Left lung (tissue), 10 donors: Measurements from ENCODE around the gene GCHFR. TPM values are rescaled to one million over a fixed set of nuclear protein-coding genes. Genes with fewer than 3 reads are reported as not detected.
A peak's percentile ranks its signal among the peaks of the same experiment; 100 is the strongest.

Experiments
- ATAC-seq: fragments of 200-7000 bp; cut with Tn5 transposase; one replicate; pipeline ENCODE4 v1.9.1; 2020; ENCODE audit warnings: moderate library complexity
- DNase-seq, 4 donors: peaks; one replicate each; pipeline ENCODE4 v3.0.0-alpha.2; 2013 to 2020
- H3K27ac ChIP-seq, 2 donors: fragments of 200-600 bp; sonication (generic) in 1 of 2; one replicate each; pipeline versions ENCODE4 v1.5.0 to v1.8.0; 2020 to 2021
- H3K27me3 ChIP-seq, 2 donors: fragments of 200-600 bp; sonication (generic) in 1 of 2; one replicate each; pipeline versions ENCODE4 v1.5.0 to v1.8.0; 2020 to 2021
- H3K36me3 ChIP-seq, 2 donors: fragments of 200-600 bp; sonication (generic) in 1 of 2; one replicate each; pipeline versions ENCODE4 v1.5.0 to v1.8.0; 2020 to 2021
- H3K4me1 ChIP-seq, 2 donors: fragments of 200-600 bp; one replicate each; pipeline ENCODE4 v1.8.0; 2021
- H3K4me3 ChIP-seq, 2 donors: fragments of 200-600 bp; sonication (generic) in 1 of 2; one replicate each; pipeline versions ENCODE4 v1.5.0 to v1.8.0; 2020 to 2021; ENCODE audit warnings: mild to moderate bottlenecking in 1 of 2
- H3K9me3 ChIP-seq, 2 donors: fragments of 200-600 bp; sonication (generic) in 1 of 2; one replicate each; pipeline versions ENCODE4 v1.5.0 to v1.8.0; 2020 to 2021
- CTCF ChIP-seq, 2 donors: fragments of 200-600 bp; sonication (generic) in 1 of 2; IDR thresholded peaks; one replicate each; pipeline versions ENCODE4 v1.5.0 to v1.8.0; 2021; ENCODE audit warnings: antibody characterized with exemption in 2 of 2
- intact Hi-C, 2 donors: fragments of 100-400 bp; cut with DNase I; formaldehyde crosslinking; loops; one replicate each; pipeline versions ENCODE4 v1.11.2 to v1.14.2; 2022
- polyA plus RNA-seq, 6 donors: library from polyadenylated mRNA; unstranded; fragments of 120-200 nt; gene quantifications; one replicate each; pipeline ENCODE4 v1.2.1, GENCODE V29; 2013; ENCODE audit not compliant: insufficient read length in 6 of 6
- total RNA-seq, 2 donors: library from RNA; stranded (reverse); fragmentation: NEBNext Ultra II Directional; extraction: Animal tissue kit (Norgen Biotek cat#: 25700); gene quantifications; one replicate each; pipeline ENCODE4 v1.2.1, GENCODE V29; 2021
- donor health status: DM: no; HTN: yes; CAD: no.
- donor health status: DM: no; HTN: no; CAD: no.

The GCHFR gene
- total and polyA plus RNA-seq, 8 donors: 12.7 to 61.5 (median 16.5) TPM

GRCh38 chr15:40807888-40808461 lies 44.1 kb downstream of the GCHFR start:
- intact Hi-C loops: no loop called here
- DNase-seq: no peak

GRCh38 chr15:40808861-40809450 lies 45.1 kb downstream of the GCHFR start:
- ATAC-seq (no peak), DNase-seq (no peak)
- intact Hi-C loops: no loop called here
- Histone ChIP-seq H3K36me3 (peaks cover 0 to 40% of the 10 kb centered on the region in 2 donors), H3K4me3 (no peak overlapping the region), H3K27me3 (no peaks in the 10 kb centered on the region), H3K4me1 (peaks cover 10 to 38% of the 10 kb centered on the region in 2 donors), H3K27ac (no peak overlapping the region), H3K9me3 (no peaks in the 10 kb centered on the region)
- TF ChIP-seq CTCF (IDR thresholded peaks at IDR 0.05): no peak

More at GRCh38 chr15:40807888-40808461, 44.1 kb downstream of the GCHFR start:
- Histone ChIP-seq H3K27ac (peak overlapping the region in 1 of 2 donors; percentile 94), H3K9me3 (no peaks in the 10 kb centered on the region), H3K36me3 (peaks cover 0 to 30% of the 10 kb centered on the region in 2 donors), H3K4me1 (peaks cover 10 to 38% of the 10 kb centered on the region in 2 donors), H3K4me3 (peak overlapping the region; percentile 71 to 97), H3K27me3 (no peaks in the 10 kb centered on the region)
- no peak for TF ChIP-seq CTCF (IDR thresholded peaks at IDR 0.05)
- ATAC-seq: no peak

- TF ChIP-seq CTCF (IDR thresholded peaks at IDR 0.05): no peak
- Histone ChIP-seq H3K27ac (no peak overlapping the region), H3K4me1 (peaks cover 3 to 11% of the 10 kb centered on the region in 2 donors), H3K4me3 (no peak overlapping the region), H3K9me3 (no peaks in the 10 kb centered on the region), H3K36me3 (peaks cover 0 to 52% of the 10 kb centered on the region in 2 donors), H3K27me3 (no peaks in the 10 kb centered on the region)
- intact Hi-C loops: no loop called here
- DNase-seq (no peak), ATAC-seq (no peak)
Observed at GRCh38 chr15:40812721-40813425, 49.0 kb downstream of the GCHFR start.

- Histone ChIP-seq H3K27me3 (no peaks in the 10 kb centered on the region), H3K36me3 (peaks cover 0 to 46% of the 10 kb centered on the region in 2 donors), H3K9me3 (no peaks in the 10 kb centered on the region), H3K4me1 (no peaks in the 10 kb centered on the region), H3K27ac (no peak overlapping the region), H3K4me3 (no peak overlapping the region)
- ATAC-seq: peak; percentile 36
- TF ChIP-seq CTCF (IDR thresholded peaks at IDR 0.05): no peak
- intact Hi-C loops: no loop called here
- DNase-seq: peak in 2 of 4 donors; percentile 43 to 61
Observed at GRCh38 chr15:40815042-40815698, 51.3 kb downstream of the GCHFR start.

Other genes with a start within 250 kb of the GCHFR start
- 10 to 100 TPM; 19.4 to 29.5 TPM for gene CCDC32, start 199.0 kb upstream of the GCHFR start, total RNA-seq
- gene CCDC32, start 199.0 kb upstream of the GCHFR start, polyA plus RNA-seq: 10 to 100 TPM; 27.9 to 31.6 (median 29.0) TPM
- gene RPUSD2, start 194.8 kb upstream of the GCHFR start, total RNA-seq: 1 to 10 TPM; 5.8 to 6.6 TPM
- gene RPUSD2, start 194.8 kb upstream of the GCHFR start, polyA plus RNA-seq: 10 to 100 TPM in 1 of 6 donors, 1 to 10 TPM in 5; 5.3 to 10.2 (median 8.1) TPM
- gene KNL1, start 169.8 kb upstream of the GCHFR start, total RNA-seq: 1 to 10 TPM; 2.7 to 5.9 TPM
- 10 to 100 TPM; 13.6 to 31.6 (median 20.0) TPM for gene KNL1, start 169.8 kb upstream of the GCHFR start, polyA plus RNA-seq
- 1 to 10 TPM; 4.4 to 4.8 TPM for gene RAD51, start 68.9 kb upstream of the GCHFR start, total RNA-seq
- gene RAD51, start 68.9 kb upstream of the GCHFR start, polyA plus RNA-seq: 10 to 100 TPM in 5 of 6 donors, 1 to 10 TPM in 1; 8.9 to 15.6 (median 13.0) TPM
- gene RMDN3, start 8.8 kb upstream of the GCHFR start, total RNA-seq: 10 to 100 TPM; 60.4 to 83.1 TPM
- 10 to 100 TPM; 30.8 to 40.1 (median 33.9) TPM for gene RMDN3, start 8.8 kb upstream of the GCHFR start, polyA plus RNA-seq
- under 1 TPM; 0.32 to 0.71 TPM for gene C15orf62, start 5.9 kb downstream of the GCHFR start, total RNA-seq
- 1 to 10 TPM; 3.2 to 4.6 (median 4.0) TPM for gene C15orf62, start 5.9 kb downstream of the GCHFR start, polyA plus RNA-seq
- gene ZFYVE19, start 43.0 kb downstream of the GCHFR start, total RNA-seq: 10 to 100 TPM; 23.6 to 26.2 TPM
- 10 to 100 TPM; 29.4 to 32.3 (median 30.6) TPM for gene ZFYVE19, start 43.0 kb downstream of the GCHFR start, polyA plus RNA-seq
- gene DNAJC17, start 43.4 kb downstream of the GCHFR start, total RNA-seq: 10 to 100 TPM; 24.3 to 32.6 TPM
- 10 to 100 TPM; 36.1 to 50.1 (median 44.0) TPM for gene DNAJC17, start 43.4 kb downstream of the GCHFR start, polyA plus RNA-seq
- under 1 TPM in 1 of 2 donors, not detected in 1; 0.47 TPM for gene PPP1R14D, start 64.6 kb downstream of the GCHFR start, total RNA-seq
- gene PPP1R14D, start 64.6 kb downstream of the GCHFR start, polyA plus RNA-seq: under 1 TPM; 0.20 to 0.50 (median 0.32) TPM
- 100 to 1,000 TPM; 102 to 160 TPM for gene SPINT1, start 80.0 kb downstream of the GCHFR start, total RNA-seq
- gene SPINT1, start 80.0 kb downstream of the GCHFR start, polyA plus RNA-seq: 10 to 100 TPM; 51.8 to 72.8 (median 63.6) TPM
- gene RHOV, start 110.2 kb downstream of the GCHFR start, total RNA-seq: 1 to 10 TPM in 1 of 2 donors, under 1 TPM in 1; 0.55 to 1.5 TPM
- under 1 TPM; 0.31 to 0.76 (median 0.53) TPM for gene RHOV, start 110.2 kb downstream of the GCHFR start, polyA plus RNA-seq
- 10 to 100 TPM; 26.3 to 29.0 TPM for gene VPS18, start 130.4 kb downstream of the GCHFR start, total RNA-seq
- gene VPS18, start 130.4 kb downstream of the GCHFR start, polyA plus RNA-seq: 10 to 100 TPM in 5 of 6 donors, 1 to 10 TPM in 1; 9.2 to 13.7 (median 12.9) TPM
- 10 to 100 TPM; 10.4 to 18.1 TPM for gene DLL4, start 165.3 kb downstream of the GCHFR start, total RNA-seq
- 10 to 100 TPM; 15.9 to 23.7 (median 19.0) TPM for gene DLL4, start 165.3 kb downstream of the GCHFR start, polyA plus RNA-seq
- gene CHAC1, start 189.4 kb downstream of the GCHFR start, total RNA-seq: 1 to 10 TPM; 3.5 to 5.8 TPM
- 1 to 10 TPM in 5 of 6 donors, under 1 TPM in 1; 0.78 to 1.6 (median 1.1) TPM for gene CHAC1, start 189.4 kb downstream of the GCHFR start, polyA plus RNA-seq